A549 (cell line): ENCODE results near the gene FMO4. TPM values are rescaled to one million over a fixed set of nuclear protein-coding genes. Genes with fewer than 3 reads are reported as not detected.
A peak's percentile ranks its signal among the peaks of the same experiment; 100 is the strongest.
"Not testable (repeated sequence)": the region's sequence is repeated elsewhere in the genome, so short reads cannot be mapped to it uniquely, and the experiment has no call there.

ENCODE experiments used
- ATAC-seq, 2 experiments: fragments of 200-7000 bp in 1 of 2; fragments of >200 bp in 1 of 2; cut with Nextera tagmentation in 1 of 2; cut with Tn5 transposase in 1 of 2; 3 replicates each; pipeline versions ENCODE4 v1.8.0 to v1.9.1; 2018 to 2020; ENCODE audit warnings: mild to moderate bottlenecking in 1 of 2, moderate library complexity in 1 of 2
- CTCF ChIA-PET: fragments of 300-600 bp; sonication (Branson Sonifier 250); formaldehyde crosslinking; extraction: SDS; loops from one replicate; lab custom pipeline; 2021; ENCODE audit warnings: antibody characterized with exemption, inconsistent platforms; lab: Yijun Ruan, JAX
- POLR2A ChIA-PET: fragments of 350-600 bp; formaldehyde crosslinking; extraction: SDS; loops from one replicate; lab custom pipeline; 2021; ENCODE audit warnings: antibody characterized with exemption, inconsistent platforms; lab: Yijun Ruan, JAX
- DNase-seq, 2 experiments: peaks; one replicate each; pipeline versions ENCODE4 v3.0.0 to v3.0.0-alpha.2; 2011 to 2016; ENCODE audit warnings: low read depth in 1 of 2, low spot score in 1 of 2
- FAIRE-seq: peaks from 2 replicates; lab custom pipeline; 2011; peaks lifted over from hg19 to GRCh38; lab: Jason Lieb, UNC
- H3K27ac ChIP-seq, 2 experiments: fragments of >200 bp; sonication (Bioruptor Twin); formaldehyde crosslinking; 3 replicates each; pipeline ENCODE4 v1.5.1; 2016 to 2017
- H3K4me1 ChIP-seq: fragments of >200 bp; sonication (Bioruptor Twin); formaldehyde crosslinking; 3 replicates; pipeline ENCODE4 v1.6.1; 2016
- H3K4me2 ChIP-seq: fragments of >200 bp; sonication (Bioruptor Twin); formaldehyde crosslinking; 3 replicates; pipeline ENCODE4 v1.6.1; 2016
- H3K4me3 ChIP-seq: fragments of >200 bp; sonication (Bioruptor Twin); formaldehyde crosslinking; 3 replicates; pipeline ENCODE4 v1.5.1; 2016
- H3K9me3 ChIP-seq: fragments of >200 bp; sonication (Bioruptor Twin); formaldehyde crosslinking; 3 replicates; pipeline ENCODE4 v1.6.1; 2016
- BCL3 ChIP-seq: fragments of >200 bp; sonication (Bioruptor Twin); formaldehyde crosslinking; IDR thresholded peaks from 3 replicates; pipeline ENCODE4 v1.6.1; 2016
- CBX2 ChIP-seq: fragments of 200-600 bp; sonication (generic); IDR thresholded peaks from 2 replicates; pipeline ENCODE4 v1.6.1; 2016; ENCODE audit warnings: low read depth, mild to moderate bottlenecking, borderline replicate concordance
- CBX8 ChIP-seq: fragments of 200-600 bp; sonication (generic); IDR thresholded peaks from 2 replicates; pipeline ENCODE4 v1.6.1; 2016
- CHD4 ChIP-seq: fragments of 200-600 bp; sonication (generic); IDR thresholded peaks from 2 replicates; pipeline ENCODE4 v1.6.1; 2016; ENCODE audit warnings: antibody characterized with exemption, mild to moderate bottlenecking, borderline replicate concordance
- EHF ChIP-seq: fragments of 250-450 bp; sonication (Bioruptor Pico); IDR thresholded peaks from 2 replicates; pipeline ENCODE4 v1.5.0; 2020; ENCODE audit warnings: mild to moderate bottlenecking
- EHMT2 ChIP-seq: fragments of 200-600 bp; sonication (generic); IDR thresholded peaks from 2 replicates; pipeline ENCODE4 v1.6.1; 2016; ENCODE audit warnings: antibody characterized with exemption, low read depth, mild to moderate bottlenecking, moderate library complexity
- ESRRA ChIP-seq: fragments of 150-350 bp; IDR thresholded peaks from 2 replicates; pipeline ENCODE4 v1.6.1; 2014; ENCODE audit warnings: mild to moderate bottlenecking, low read length, borderline replicate concordance
- FOSL2 ChIP-seq, 2 experiments: fragments of 450-650 bp in 1 of 2; fragments of >200 bp in 1 of 2; sonication (Bioruptor Twin) in 1 of 2; formaldehyde crosslinking; IDR thresholded peaks; 2 replicates each; pipeline versions ENCODE4 v1.5.0 to v1.6.1; 2016 to 2020; ENCODE audit warnings: mild to moderate bottlenecking in 1 of 2, moderate library complexity in 1 of 2
- FOXS1 ChIP-seq: fragments of 250-450 bp; sonication (Bioruptor Pico); IDR thresholded peaks from 2 replicates; pipeline ENCODE4 v1.5.0; 2020; ENCODE audit warnings: mild to moderate bottlenecking, moderate library complexity
- GATA3 ChIP-seq: IDR thresholded peaks from 2 replicates; pipeline ENCODE4 v1.6.1; 2012; ENCODE audit warnings: borderline replicate concordance
- HES2 ChIP-seq: fragments of >200 bp; sonication (Bioruptor Twin); formaldehyde crosslinking; IDR thresholded peaks from 2 replicates; pipeline ENCODE4 v1.6.1; 2016
- HOXB13 ChIP-seq: fragments of 250-450 bp; sonication (Bioruptor Pico); IDR thresholded peaks from 2 replicates; pipeline ENCODE4 v1.5.0; 2020; ENCODE audit warnings: low read depth, mild to moderate bottlenecking, moderate library complexity
- JUN ChIP-seq, 2 experiments: fragments of >200 bp; sonication (Bioruptor Twin); formaldehyde crosslinking; IDR thresholded peaks; 2 replicates in 1 of 2; 3 replicates in 1 of 2; pipeline ENCODE4 v1.6.1; 2016 to 2017
- MAX ChIP-seq: IDR thresholded peaks from 2 replicates; pipeline ENCODE4 v1.6.1; 2012
- MYC ChIP-seq: IDR thresholded peaks from 2 replicates; pipeline ENCODE4 v1.6.1; 2012; ENCODE audit warnings: mild to moderate bottlenecking, inconsistent platforms, low read length, improper control_type of control experiment, borderline replicate concordance
- NPAS2 ChIP-seq: fragments of 250-450 bp; sonication (Bioruptor Pico); IDR thresholded peaks from 2 replicates; pipeline ENCODE4 v1.8.0; 2022; ENCODE audit warnings: mild to moderate bottlenecking, moderate library complexity, borderline replicate concordance
- POLR2AphosphoS2 ChIP-seq: conservative IDR thresholded peaks from 2 replicates; pipeline ENCODE4 v1.6.1; 2012; ENCODE audit warnings: low read length, improper control_type of control experiment, inconsistent platforms
- RARB ChIP-seq: fragments of 250-450 bp; sonication (Bioruptor Pico); IDR thresholded peaks from 2 replicates; pipeline ENCODE4 v1.8.0; 2021; ENCODE audit warnings: mild to moderate bottlenecking, moderate library complexity
- REST ChIP-seq: fragments of 200-600 bp; sonication (generic); IDR thresholded peaks from 2 replicates; pipeline ENCODE4 v1.6.1; 2016; ENCODE audit warnings: antibody characterized with exemption, mild to moderate bottlenecking, moderate library complexity
- SMC3 ChIP-seq: fragments of >200 bp; sonication (Bioruptor Twin); formaldehyde crosslinking; IDR thresholded peaks from 3 replicates; pipeline ENCODE4 v1.6.1; 2018; ENCODE audit warnings: inconsistent platforms
- TFCP2L1 ChIP-seq: fragments of 250-450 bp; sonication (Bioruptor Pico); IDR thresholded peaks from 2 replicates; pipeline ENCODE4 v1.5.0; 2021; ENCODE audit warnings: mild to moderate bottlenecking
- TP53 ChIP-seq: fragments of 250-450 bp; sonication (Bioruptor Pico); IDR thresholded peaks from 2 replicates; pipeline ENCODE4 v1.5.0; 2021; ENCODE audit warnings: mild to moderate bottlenecking, moderate library complexity
- USF2 ChIP-seq: fragments of 450-650 bp; IDR thresholded peaks from 2 replicates; pipeline ENCODE4 v1.6.1; 2014; ENCODE audit warnings: antibody characterized with exemption
- ZNF302 ChIP-seq: fragments of 250-450 bp; sonication (Bioruptor Pico); IDR thresholded peaks from 2 replicates; pipeline ENCODE4 v1.9.0; 2021; ENCODE audit warnings: inconsistent platforms, mild to moderate bottlenecking, moderate library complexity
- WGBS: methylation state at CpG from one replicate; pipeline ENCODE4 v1.1.6; 2017; ENCODE audit errors: missing lambda C conversion rate; 5-methylcytosine and 5-hydroxymethylcytosine counted together
- polyA plus RNA-seq, 4 experiments: library from polyadenylated mRNA; depleted of rRNA in 3 of 4; stranded (reverse); fragments of >200 nt; fragmentation: RNase III in 1 of 4; extraction: RNeasy Plus Mini Kit Qiagen cat#74134 plus additional on column Dnase treatment in 1 of 4; gene quantifications; 2 replicates in 3 of 4; 3 replicates in 1 of 4; pipeline ENCODE4 v1.2.3, GENCODE V29; 2011 to 2017

The FMO4 gene
- polyA plus RNA-seq, 2 of the 4 experiments (the other 2 are of a cell fraction) = 0.32 to 1.9 TPM

GRCh38 chr1:171335964-171336363 is 22.0 kb downstream of the FMO4 start:
- no peak for FAIRE-seq
- no peak for TF ChIP-seq FOXS1 (CRISPR knock-in tag)
- TF ChIP-seq CBX8 = no peak
- no peak for TF ChIP-seq TP53 (CRISPR knock-in tag)
- TF ChIP-seq EHF (CRISPR knock-in tag) = no peak
- no peak for TF ChIP-seq TFCP2L1 (CRISPR knock-in tag)
- no peak for TF ChIP-seq ESRRA
- TF ChIP-seq MYC = no peak
- no peak for TF ChIP-seq JUN (IDR thresholded peaks at IDR 0.05)
- TF ChIP-seq CBX2 = no peak
- no peak for TF ChIP-seq REST
- TF ChIP-seq USF2 = no peak
- TF ChIP-seq NPAS2 (CRISPR knock-in tag) = no peak
- no peak for TF ChIP-seq ZNF302 (CRISPR knock-in tag)
- CTCF ChIA-PET = no interaction called here

GRCh38 chr1:171339345-171339744 is 25.4 kb downstream of the FMO4 start:
- H3K4me2 ChIP-seq, H3K9me3 ChIP-seq, H3K4me3 ChIP-seq, H3K4me1 ChIP-seq, POLR2A ChIA-PET, H3K27ac ChIP-seq, FAIRE-seq, DNase-seq: not testable (repeated sequence)
- peak in 1 of 2 experiments; percentile 54; a peak in 2 of 6 replicates for ATAC-seq
- 43% methylated on average over 6 of the region's 6 CpGs for WGBS
- CTCF ChIA-PET = interaction anchor here (1.2 kb wide), 1 partner anchor 26 kb away, joined by 3 read pairs; the partner anchor contains the start of gene FMO4

More at GRCh38 chr1:171335964-171336363, 22.0 kb downstream of the FMO4 start:
- no peak overlapping the region for H3K27ac ChIP-seq
- no peak overlapping the region for H3K4me2 ChIP-seq
- WGBS = 23% methylated on average over 1 of the region's 1 CpG
- no peaks in the 10 kb centered on the region for H3K4me1 ChIP-seq
- ATAC-seq (no peak), DNase-seq (no peak)
- no peak overlapping the region for H3K4me3 ChIP-seq
- POLR2A ChIA-PET = no interaction called here
- no peaks in the 10 kb centered on the region for H3K9me3 ChIP-seq

GRCh38 chr1:171343727-171344472 is 29.9 kb downstream of the FMO4 start:
- H3K4me1 ChIP-seq = no peaks in the 10 kb centered on the region
- TF ChIP-seq BCL3 (no peak), HOXB13 (CRISPR knock-in tag) (no peak), GATA3 (no peak), TFCP2L1 (CRISPR knock-in tag) (no peak), CHD4 (no peak), FOSL2 (IDR thresholded peaks at IDR 0.05) (no peak), FOSL2 (CRISPR knock-in tag; IDR thresholded peaks at IDR 0.05) (no peak), CBX8 (no peak), TP53 (CRISPR knock-in tag) (no peak), MAX (no peak), HES2 (no peak), USF2 (no peak), FOXS1 (CRISPR knock-in tag) (no peak), POLR2AphosphoS2 (no peak), EHMT2 (no peak), NPAS2 (CRISPR knock-in tag) (no peak), RARB (CRISPR knock-in tag) (no peak), SMC3 (no peak)
- ChIA-PET POLR2A (no interaction called here), CTCF (interaction anchor here (0.8 kb wide), 1 partner anchor 9 kb away, joined by 3 read pairs; no protein-coding TSS in a partner anchor)
- H3K27ac ChIP-seq = no peak overlapping the region
- no peak for FAIRE-seq
- no peaks in the 10 kb centered on the region for H3K9me3 ChIP-seq
- no peak overlapping the region for H3K4me2 ChIP-seq
- 59% methylated on average over 5 of the region's 5 CpGs for WGBS
- no peak for DNase-seq
- ATAC-seq = no peak
- no peak overlapping the region for H3K4me3 ChIP-seq
